Measurements from ENCODE around the gene NR6A1.

Gene NR6A1

GRCh38 chr9:124478354-124478753, 292.8 kb downstream of the NR6A1 start:
- in situ Hi-C loops (cut with HindIII; ENCODE audit: low sequenced_read_pairs), result no loop called here
- no peak overlapping the region for H3K4me3 ChIP-seq (ENCODE audit: low read depth, low read length)
- TF ChIP-seq, protein P1, sequence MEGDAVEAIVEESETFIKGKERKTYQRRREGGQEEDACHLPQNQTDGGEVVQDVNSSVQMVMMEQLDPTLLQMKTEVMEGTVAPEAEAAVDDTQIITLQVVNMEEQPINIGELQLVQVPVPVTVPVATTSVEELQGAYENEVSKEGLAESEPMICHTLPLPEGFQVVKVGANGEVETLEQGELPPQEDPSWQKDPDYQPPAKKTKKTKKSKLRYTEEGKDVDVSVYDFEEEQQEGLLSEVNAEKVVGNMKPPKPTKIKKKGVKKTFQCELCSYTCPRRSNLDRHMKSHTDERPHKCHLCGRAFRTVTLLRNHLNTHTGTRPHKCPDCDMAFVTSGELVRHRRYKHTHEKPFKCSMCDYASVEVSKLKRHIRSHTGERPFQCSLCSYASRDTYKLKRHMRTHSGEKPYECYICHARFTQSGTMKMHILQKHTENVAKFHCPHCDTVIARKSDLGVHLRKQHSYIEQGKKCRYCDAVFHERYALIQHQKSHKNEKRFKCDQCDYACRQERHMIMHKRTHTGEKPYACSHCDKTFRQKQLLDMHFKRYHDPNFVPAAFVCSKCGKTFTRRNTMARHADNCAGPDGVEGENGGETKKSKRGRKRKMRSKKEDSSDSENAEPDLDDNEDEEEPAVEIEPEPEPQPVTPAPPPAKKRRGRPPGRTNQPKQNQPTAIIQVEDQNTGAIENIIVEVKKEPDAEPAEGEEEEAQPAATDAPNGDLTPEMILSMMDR (IDR thresholded peaks at IDR 0.05; ENCODE audit: low read depth, low read length), result no peak
- DNase-seq (ENCODE audit: low read depth, low spot score), result no peak

- in situ Hi-C loops (cut with HindIII; ENCODE audit: low sequenced_read_pairs), result no loop called here
- no peak for DNase-seq (ENCODE audit: low read depth, low spot score)
- no peak overlapping the region for H3K4me3 ChIP-seq (ENCODE audit: low read depth, low read length)
- TF ChIP-seq, protein P1 (IDR thresholded peaks at IDR 0.05; ENCODE audit: low read depth, low read length), result no peak
These were observed 293.3 kb downstream of the NR6A1 start for GRCh38 chr9:124477648-124478285.

DNA sequence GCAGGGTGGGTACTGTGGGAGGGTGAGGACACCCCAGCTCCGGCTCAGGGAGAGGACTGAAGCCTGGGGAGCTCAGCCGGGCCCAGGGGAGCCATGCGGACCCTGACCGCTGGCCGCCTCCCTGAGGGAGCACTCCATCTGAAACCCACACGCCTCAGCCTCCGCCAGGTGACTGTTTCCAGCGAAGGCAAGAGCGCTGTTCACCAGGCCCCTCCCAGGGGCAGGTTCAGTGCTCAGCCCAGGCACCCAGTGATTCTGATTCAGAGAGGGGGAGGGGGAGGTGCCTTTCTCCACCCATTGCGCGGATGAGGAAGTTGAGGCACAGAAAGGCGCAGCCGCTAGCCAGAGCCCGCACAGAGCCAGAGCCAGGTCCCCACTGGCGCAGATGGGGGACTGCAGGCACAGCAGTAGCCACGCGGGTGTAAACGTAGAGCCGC, 293.9 kb downstream of the NR6A1 start:
- TF ChIP-seq, protein P1 (IDR thresholded peaks at IDR 0.05; ENCODE audit: low read depth, low read length), result no peak
- in situ Hi-C loops (cut with HindIII; ENCODE audit: low sequenced_read_pairs), result no loop called here
- DNase-seq (ENCODE audit: low read depth, low spot score), result no peak
- no peak overlapping the region for H3K4me3 ChIP-seq (ENCODE audit: low read depth, low read length)

DNA sequence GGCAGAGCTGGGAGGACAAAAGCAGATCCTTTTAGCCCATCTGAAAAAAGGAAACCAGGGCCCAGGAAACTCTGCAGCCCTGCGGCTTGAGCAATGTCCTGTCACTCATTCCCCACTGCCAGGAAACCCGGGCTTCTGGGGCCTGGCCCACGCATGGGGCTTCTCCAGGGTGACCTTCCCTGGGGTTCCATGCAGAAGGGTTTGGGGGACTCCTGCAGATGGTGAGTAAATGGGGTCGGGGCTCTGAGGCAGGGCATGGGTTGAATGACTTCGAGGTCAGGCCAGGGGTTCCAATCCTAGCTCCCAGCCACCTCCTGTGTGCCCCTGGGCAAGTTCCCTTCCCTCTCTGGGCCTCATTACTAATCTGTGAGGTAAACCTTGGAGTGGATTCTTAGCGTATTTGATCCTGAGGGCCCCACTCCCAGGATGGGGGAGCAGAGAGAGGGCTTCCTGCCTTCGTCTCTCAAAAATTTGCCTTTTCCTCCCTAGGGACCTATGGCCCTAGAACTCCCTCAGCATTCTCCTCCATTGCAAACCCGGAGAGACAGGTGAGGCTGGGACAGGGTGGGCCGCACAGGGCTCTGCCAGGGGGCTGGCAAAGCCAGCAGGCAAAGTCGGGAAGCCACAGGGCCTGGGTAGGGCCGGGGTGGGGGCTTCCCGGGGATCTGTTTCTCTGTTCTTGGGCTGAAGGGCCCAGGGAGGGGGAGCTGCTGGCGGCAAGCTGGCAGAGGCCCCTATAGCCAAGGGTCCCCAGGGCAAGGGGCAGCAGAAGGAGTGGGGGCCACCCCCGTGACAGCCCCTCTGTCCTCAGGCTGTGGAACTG, 295.0 kb downstream of the NR6A1 start:
- TF ChIP-seq, protein P1 (IDR thresholded peaks at IDR 0.05; ENCODE audit: low read depth, low read length), result no peak
- DNase-seq (ENCODE audit: low read depth, low spot score), result no peak
- in situ Hi-C loops (cut with HindIII; ENCODE audit: low sequenced_read_pairs), result no loop called here
- no peak overlapping the region for H3K4me3 ChIP-seq (ENCODE audit: low read depth, low read length)

DNA sequence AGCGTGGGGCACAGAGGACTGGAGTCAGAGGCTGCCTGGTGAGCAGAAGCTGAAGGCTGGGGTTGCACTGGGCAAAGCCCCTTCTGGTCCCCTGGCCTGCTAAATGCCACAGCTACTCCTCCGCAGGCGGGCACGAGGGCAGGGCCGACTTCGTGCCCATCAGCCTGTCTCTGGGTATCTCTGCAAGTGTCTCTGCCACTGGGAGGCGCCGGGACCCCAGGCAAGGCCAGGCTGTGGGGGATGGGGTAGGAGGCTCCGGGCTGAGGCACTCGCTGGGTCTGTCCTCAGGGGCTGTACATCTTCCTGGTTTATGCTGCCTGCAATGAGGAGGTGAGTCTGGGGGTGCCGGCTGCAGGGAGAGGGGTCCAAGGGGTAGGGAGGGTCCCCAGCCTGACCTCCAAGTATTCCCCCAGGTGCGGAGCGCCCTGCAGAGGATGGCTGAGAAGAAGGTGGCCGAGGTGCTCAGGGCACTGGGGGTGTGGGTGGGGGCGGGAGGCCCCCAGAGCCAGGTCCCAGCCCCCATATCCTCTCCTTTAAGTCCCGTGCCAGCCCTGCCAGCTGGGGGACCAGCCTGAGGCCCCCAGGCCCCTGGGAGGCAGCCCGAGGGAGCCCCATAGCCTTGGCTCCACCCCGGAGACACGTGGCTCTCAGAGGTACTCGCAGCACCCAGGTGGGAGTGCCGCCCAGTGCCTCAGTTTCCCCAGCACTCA, 295.8 kb downstream of the NR6A1 start:
- DNase-seq (ENCODE audit: low read depth, low spot score), result no peak
- TF ChIP-seq, protein P1 (IDR thresholded peaks at IDR 0.05; ENCODE audit: low read depth, low read length), result no peak

DNA sequence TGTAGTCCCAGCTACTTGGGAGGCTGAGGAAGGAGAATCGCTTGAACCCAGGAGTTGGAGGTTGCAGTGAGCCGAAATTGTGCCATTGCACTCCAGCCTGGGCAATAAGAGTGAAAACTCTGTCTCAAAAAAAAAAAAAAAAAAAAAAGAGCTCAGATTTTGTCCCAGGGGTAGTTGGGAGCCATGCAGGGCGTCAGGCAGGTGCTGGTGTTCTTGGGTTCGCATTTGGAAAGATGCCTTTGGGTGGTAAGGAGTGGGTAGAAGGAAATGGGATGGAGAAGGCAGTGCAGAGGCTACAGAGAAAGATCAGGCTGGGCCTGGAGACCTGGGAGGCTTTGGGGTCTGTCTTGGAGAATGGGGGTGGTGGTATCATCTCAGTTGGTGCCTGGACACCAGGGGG, 297.0 kb downstream of the NR6A1 start:
- TF ChIP-seq, protein P1 (IDR thresholded peaks at IDR 0.05; ENCODE audit: low read depth, low read length), result no peak
- DNase-seq (ENCODE audit: low read depth, low spot score), result no peak
- in situ Hi-C loops (cut with HindIII; ENCODE audit: low sequenced_read_pairs), result no loop called here
- H3K4me3 ChIP-seq (ENCODE audit: low read depth, low read length), result no peak overlapping the region

More for the DNA sequence above, 295.8 kb downstream of the NR6A1 start:
- in situ Hi-C loops (cut with HindIII; ENCODE audit: low sequenced_read_pairs), result no loop called here
- H3K4me3 ChIP-seq (ENCODE audit: low read depth, low read length), result no peak overlapping the region
